Hematopoietic multipotent progenitor cell treated with erythropoietin and hydrocortisone succinate and interleukin-3 and kit ligand, for 6 days (in vitro differentiated cells): Measurements from ENCODE around the gene FNBP1.
A peak's percentile ranks its signal among the peaks of the same experiment; 100 is the strongest.

Experiments used
- DNase-seq: peaks from one replicate; pipeline ENCODE4 v3.0.0-alpha.2; 2015

The FNBP1 gene

GRCh38 chr9:129888293-129889121, 154.5 kb downstream of the FNBP1 start:
- DNase-seq, result peak; percentile 88

- DNase-seq, result peak; percentile 82
These were observed 155.4 kb downstream of the FNBP1 start for GRCh38 chr9:129887334-129888292.

GRCh38 chr9:129886226-129887174, 156.5 kb downstream of the FNBP1 start:
- peak; percentile 64 for DNase-seq

- peak; percentile 95 for DNase-seq
These were observed 157.3 kb downstream of the FNBP1 start for GRCh38 chr9:129885670-129886106.

GRCh38 chr9:129885018-129885669, 157.8 kb downstream of the FNBP1 start:
- DNase-seq, result peak; percentile 77

- DNase-seq, result peak; percentile 98
These were observed 158.6 kb downstream of the FNBP1 start for GRCh38 chr9:129884220-129885017.

- no peak for DNase-seq
These were observed 161.3 kb downstream of the FNBP1 start for GRCh38 chr9:129881547-129882324.

GRCh38 chr9:129880654-129881546, 162.1 kb downstream of the FNBP1 start:
- DNase-seq, result no peak

- DNase-seq, result peak; percentile 45
These were observed 162.9 kb downstream of the FNBP1 start for GRCh38 chr9:129879991-129880653.

- peak; percentile 98 for DNase-seq
These were observed 163.8 kb downstream of the FNBP1 start for GRCh38 chr9:129879103-129879699.

GRCh38 chr9:129878291-129878690, 164.7 kb downstream of the FNBP1 start:
- DNase-seq, result peak; percentile 62

GRCh38 chr9:129876815-129877214, 166.2 kb downstream of the FNBP1 start:
- no peak for DNase-seq

- DNase-seq, result no peak
These were observed 167.1 kb downstream of the FNBP1 start for GRCh38 chr9:129875687-129876395.

- no peak for DNase-seq
These were observed 167.8 kb downstream of the FNBP1 start for GRCh38 chr9:129875181-129875611.

GRCh38 chr9:129874261-129875101, 168.5 kb downstream of the FNBP1 start:
- DNase-seq, result no peak

- DNase-seq, result no peak
These were observed 169.3 kb downstream of the FNBP1 start for GRCh38 chr9:129873563-129874190.
